ENCODE measurements around the gene CNIH3. TPM values are rescaled to one million over a fixed set of nuclear protein-coding genes. Genes with fewer than 3 reads are reported as not detected.

The CNIH3 gene
- total and polyA plus RNA-seq, 7 experiments from 2014 or later: 1.0 to 4.2 (median 2.0) TPM

GRCh38 chr1:224740685-224741052, 124.6 kb downstream of the CNIH3 start:
- Mint-ChIP-seq H3K4me3 (no peak overlapping the region), H3K4me1 (peaks cover 0 to 15% (median 6%) of the 10 kb centered on the region in 7 donors), H3K9me3 (no peaks in the 10 kb centered on the region), H3K27me3 (peaks cover 0 to 28% (median 3%) of the 10 kb centered on the region in 5 donors), H3K36me3 (no peaks in the 10 kb centered on the region), H3K27ac (no peak overlapping the region)
- intact Hi-C loops (cut with micrococcal nuclease): no loop called here
- no peak overlapping the region for H3K27ac ChIP-seq (ENCODE audit: low read depth, low read length)
- no peaks in the 10 kb centered on the region for H3K27me3 ChIP-seq (ENCODE audit: control insufficient read depth in 2 of 2, insufficient read depth in 2 of 2, low read length in 2 of 2)
- no peaks in the 10 kb centered on the region for H3K36me3 ChIP-seq (ENCODE audit: control insufficient read depth in 2 of 3, insufficient read depth in 3 of 3, low read length in 3 of 3)
- H3K9me3 ChIP-seq (ENCODE audit: control insufficient read depth in 2 of 3, low read length in 3 of 3): no peaks in the 10 kb centered on the region
- ChIA-PET POLR2A (no interaction called here), CTCF (no interaction called here)
- H3K4me3 ChIP-seq (ENCODE audit: low read length): no peak overlapping the region
- ATAC-seq (no peak), DNase-seq (no peak)
- no peaks in the 10 kb centered on the region for H3K4me1 ChIP-seq (ENCODE audit: control insufficient read depth in 2 of 2, insufficient read depth in 2 of 2, low read length in 2 of 2)

GRCh38 chr1:224742349-224742748, 126.2 kb downstream of the CNIH3 start:
- H3K36me3 ChIP-seq (ENCODE audit: control insufficient read depth in 2 of 3, insufficient read depth in 3 of 3, low read length in 3 of 3): no peaks in the 10 kb centered on the region
- no peak overlapping the region for H3K4me3 ChIP-seq (ENCODE audit: low read length)
- H3K9me3 Mint-ChIP-seq: no peaks in the 10 kb centered on the region
- intact Hi-C loops (cut with micrococcal nuclease): no loop called here
- H3K36me3 Mint-ChIP-seq: no peaks in the 10 kb centered on the region
- H3K4me3 Mint-ChIP-seq: no peak overlapping the region
- H3K27me3 ChIP-seq (ENCODE audit: control insufficient read depth in 2 of 2, insufficient read depth in 2 of 2, low read length in 2 of 2): no peaks in the 10 kb centered on the region
- H3K27ac Mint-ChIP-seq: no peak overlapping the region
- CTCF ChIA-PET: no interaction called here
- H3K9me3 ChIP-seq (ENCODE audit: control insufficient read depth in 2 of 3, low read length in 3 of 3): no peaks in the 10 kb centered on the region
- POLR2A ChIA-PET: no interaction called here
- no peak overlapping the region for H3K27ac ChIP-seq (ENCODE audit: low read depth, low read length)
- peaks cover 3 to 17% (median 14%) of the 10 kb centered on the region in 7 donors for H3K4me1 Mint-ChIP-seq
- peaks cover 0 to 23% (median 3%) of the 10 kb centered on the region in 5 donors for H3K27me3 Mint-ChIP-seq
- no peaks in the 10 kb centered on the region for H3K4me1 ChIP-seq (ENCODE audit: control insufficient read depth in 2 of 2, insufficient read depth in 2 of 2, low read length in 2 of 2)
- ATAC-seq: no peak
- DNase-seq: no peak

GRCh38 chr1:224743608-224744164, 127.6 kb downstream of the CNIH3 start:
- Mint-ChIP-seq H3K4me3 (no peak overlapping the region), H3K9me3 (no peaks in the 10 kb centered on the region), H3K36me3 (no peaks in the 10 kb centered on the region), H3K27me3 (peaks cover 0 to 16% (median 3%) of the 10 kb centered on the region in 5 donors), H3K27ac (no peak overlapping the region), H3K4me1 (peaks cover 3 to 17% (median 14%) of the 10 kb centered on the region in 7 donors)
- H3K4me1 ChIP-seq (ENCODE audit: control insufficient read depth in 2 of 2, insufficient read depth in 2 of 2, low read length in 2 of 2): no peaks in the 10 kb centered on the region
- intact Hi-C loops (cut with micrococcal nuclease): no loop called here
- no peak for DNase-seq
- H3K36me3 ChIP-seq (ENCODE audit: control insufficient read depth in 2 of 3, insufficient read depth in 3 of 3, low read length in 3 of 3): no peaks in the 10 kb centered on the region
- POLR2A ChIA-PET: no interaction called here
- H3K27ac ChIP-seq (ENCODE audit: low read depth, low read length): no peak overlapping the region
- no peaks in the 10 kb centered on the region for H3K27me3 ChIP-seq (ENCODE audit: control insufficient read depth in 2 of 2, insufficient read depth in 2 of 2, low read length in 2 of 2)
- no peak overlapping the region for H3K4me3 ChIP-seq (ENCODE audit: low read length)
- H3K9me3 ChIP-seq (ENCODE audit: control insufficient read depth in 2 of 3, low read length in 3 of 3): no peaks in the 10 kb centered on the region
- ATAC-seq: no peak
- CTCF ChIA-PET: no interaction called here

- Histone ChIP-seq H3K4me1 (ENCODE audit: control insufficient read depth in 2 of 2, insufficient read depth in 2 of 2, low read length in 2 of 2) (no peaks in the 10 kb centered on the region), H3K27ac (ENCODE audit: low read depth, low read length) (no peak overlapping the region), H3K36me3 (ENCODE audit: control insufficient read depth in 2 of 3, insufficient read depth in 3 of 3, low read length in 3 of 3) (no peaks in the 10 kb centered on the region), H3K9me3 (ENCODE audit: control insufficient read depth in 2 of 3, low read length in 3 of 3) (no peaks in the 10 kb centered on the region), H3K27me3 (ENCODE audit: control insufficient read depth in 2 of 2, insufficient read depth in 2 of 2, low read length in 2 of 2) (no peaks in the 10 kb centered on the region), H3K4me3 (ENCODE audit: low read length) (no peak overlapping the region)
- no peak for ATAC-seq
- POLR2A ChIA-PET: no interaction called here
- Mint-ChIP-seq H3K9me3 (no peaks in the 10 kb centered on the region), H3K27ac (no peak overlapping the region), H3K27me3 (peaks cover 0 to 11% (median 0%) of the 10 kb centered on the region in 5 donors), H3K4me1 (peaks cover 3 to 17% (median 14%) of the 10 kb centered on the region in 7 donors), H3K4me3 (no peak overlapping the region), H3K36me3 (no peaks in the 10 kb centered on the region)
- CTCF ChIA-PET: no interaction called here
- DNase-seq: no peak
- intact Hi-C loops (cut with micrococcal nuclease): no loop called here
Observed at GRCh38 chr1:224744521-224744920, 128.4 kb downstream of the CNIH3 start.

GRCh38 chr1:224745394-224745793, 129.3 kb downstream of the CNIH3 start:
- Histone ChIP-seq H3K27ac (ENCODE audit: low read depth, low read length) (no peak overlapping the region), H3K27me3 (ENCODE audit: control insufficient read depth in 2 of 2, insufficient read depth in 2 of 2, low read length in 2 of 2) (no peaks in the 10 kb centered on the region), H3K36me3 (ENCODE audit: control insufficient read depth in 2 of 3, insufficient read depth in 3 of 3, low read length in 3 of 3) (no peaks in the 10 kb centered on the region), H3K9me3 (ENCODE audit: control insufficient read depth in 2 of 3, low read length in 3 of 3) (no peaks in the 10 kb centered on the region), H3K4me3 (ENCODE audit: low read length) (no peak overlapping the region), H3K4me1 (ENCODE audit: control insufficient read depth in 2 of 2, insufficient read depth in 2 of 2, low read length in 2 of 2) (no peaks in the 10 kb centered on the region)
- no peak overlapping the region for H3K27ac Mint-ChIP-seq
- peaks cover 0 to 1% (median 0%) of the 10 kb centered on the region in 11 donors for H3K9me3 Mint-ChIP-seq
- H3K4me3 Mint-ChIP-seq: no peak overlapping the region
- CTCF ChIA-PET: no interaction called here
- ATAC-seq: no peak
- no peak for DNase-seq
- intact Hi-C loops (cut with micrococcal nuclease): no loop called here
- peaks cover 6 to 16% (median 14%) of the 10 kb centered on the region in 7 donors for H3K4me1 Mint-ChIP-seq
- peaks cover 0 to 17% (median 7%) of the 10 kb centered on the region in 5 donors for H3K27me3 Mint-ChIP-seq
- POLR2A ChIA-PET: no interaction called here
- no peaks in the 10 kb centered on the region for H3K36me3 Mint-ChIP-seq

- Mint-ChIP-seq H3K9me3 (peaks cover 0 to 3% (median 0%) of the 10 kb centered on the region in 11 donors), H3K4me3 (no peak overlapping the region), H3K36me3 (no peaks in the 10 kb centered on the region), H3K27me3 (peaks cover 0 to 18% (median 9%) of the 10 kb centered on the region in 5 donors), H3K27ac (no peak overlapping the region), H3K4me1 (peaks cover 7 to 19% (median 14%) of the 10 kb centered on the region in 7 donors)
- Histone ChIP-seq H3K4me3 (ENCODE audit: low read length) (no peak overlapping the region), H3K36me3 (ENCODE audit: control insufficient read depth in 2 of 3, insufficient read depth in 3 of 3, low read length in 3 of 3) (no peaks in the 10 kb centered on the region), H3K27me3 (ENCODE audit: control insufficient read depth in 2 of 2, insufficient read depth in 2 of 2, low read length in 2 of 2) (no peaks in the 10 kb centered on the region), H3K9me3 (ENCODE audit: control insufficient read depth in 2 of 3, low read length in 3 of 3) (no peaks in the 10 kb centered on the region), H3K27ac (ENCODE audit: low read depth, low read length) (no peak overlapping the region), H3K4me1 (ENCODE audit: control insufficient read depth in 2 of 2, insufficient read depth in 2 of 2, low read length in 2 of 2) (no peaks in the 10 kb centered on the region)
- ATAC-seq (no peak), DNase-seq (no peak)
- ChIA-PET POLR2A (no interaction called here), CTCF (no interaction called here)
- intact Hi-C loops (cut with micrococcal nuclease): no loop called here
Observed at GRCh38 chr1:224745924-224746323, 129.8 kb downstream of the CNIH3 start.

- H3K4me3 ChIP-seq (ENCODE audit: low read length): no peak overlapping the region
- intact Hi-C loops (cut with micrococcal nuclease): no loop called here
- CTCF ChIA-PET: no interaction called here
Observed at GRCh38 chr1:224747578-224747977, 131.5 kb downstream of the CNIH3 start.

More at GRCh38 chr1:224747578-224747977, 131.5 kb downstream of the CNIH3 start:
- POLR2A ChIA-PET: no interaction called here
- no peak for ATAC-seq
- peaks cover 7 to 27% (median 18%) of the 10 kb centered on the region in 7 donors for H3K4me1 Mint-ChIP-seq
- Histone ChIP-seq H3K27me3 (ENCODE audit: control insufficient read depth in 2 of 2, insufficient read depth in 2 of 2, low read length in 2 of 2) (no peaks in the 10 kb centered on the region), H3K36me3 (ENCODE audit: control insufficient read depth in 2 of 3, insufficient read depth in 3 of 3, low read length in 3 of 3) (no peaks in the 10 kb centered on the region), H3K27ac (ENCODE audit: low read depth, low read length) (no peak overlapping the region), H3K4me1 (ENCODE audit: control insufficient read depth in 2 of 2, insufficient read depth in 2 of 2, low read length in 2 of 2) (no peaks in the 10 kb centered on the region), H3K9me3 (ENCODE audit: control insufficient read depth in 2 of 3, low read length in 3 of 3) (no peaks in the 10 kb centered on the region)
- H3K4me3 Mint-ChIP-seq: no peak overlapping the region
- no peak for DNase-seq
- peaks cover 0 to 3% (median 0%) of the 10 kb centered on the region in 11 donors for H3K9me3 Mint-ChIP-seq
- H3K27ac Mint-ChIP-seq: no peak overlapping the region
- H3K27me3 Mint-ChIP-seq: peaks cover 6 to 19% (median 9%) of the 10 kb centered on the region in 5 donors
- no peaks in the 10 kb centered on the region for H3K36me3 Mint-ChIP-seq
